HG02678 (cell line): ENCODE measurements around the gene BANK1.

Experiments
- ATAC-seq: cut with Tn5 transposase; IDR thresholded peaks from one replicate; pipeline ENCODE4 v1.9.1; 2021; ENCODE audit warnings: mild to moderate bottlenecking, moderate library complexity; ENCODE audit not compliant: unreplicated experiment

BANK1 gene

DNA sequence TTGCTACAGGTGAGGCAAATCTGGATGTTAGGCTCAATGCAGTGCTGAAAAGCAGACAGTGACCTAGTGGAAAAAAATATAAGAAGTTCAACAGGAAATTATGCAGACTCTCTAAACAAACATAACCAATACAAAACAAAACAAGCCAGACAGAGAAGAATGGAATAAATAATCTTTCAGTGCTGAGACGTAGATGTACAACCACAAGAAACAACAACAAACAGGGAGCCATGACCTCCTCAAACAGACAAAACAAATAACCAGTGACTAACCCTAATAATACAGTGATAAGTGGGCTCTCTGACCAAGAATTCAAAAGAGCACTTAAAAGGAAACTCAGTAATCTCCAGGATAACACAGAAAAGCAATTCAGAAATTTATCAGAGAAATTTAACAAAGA, 315.5 kb downstream of the BANK1 start:
- ATAC-seq = no peak

DNA sequence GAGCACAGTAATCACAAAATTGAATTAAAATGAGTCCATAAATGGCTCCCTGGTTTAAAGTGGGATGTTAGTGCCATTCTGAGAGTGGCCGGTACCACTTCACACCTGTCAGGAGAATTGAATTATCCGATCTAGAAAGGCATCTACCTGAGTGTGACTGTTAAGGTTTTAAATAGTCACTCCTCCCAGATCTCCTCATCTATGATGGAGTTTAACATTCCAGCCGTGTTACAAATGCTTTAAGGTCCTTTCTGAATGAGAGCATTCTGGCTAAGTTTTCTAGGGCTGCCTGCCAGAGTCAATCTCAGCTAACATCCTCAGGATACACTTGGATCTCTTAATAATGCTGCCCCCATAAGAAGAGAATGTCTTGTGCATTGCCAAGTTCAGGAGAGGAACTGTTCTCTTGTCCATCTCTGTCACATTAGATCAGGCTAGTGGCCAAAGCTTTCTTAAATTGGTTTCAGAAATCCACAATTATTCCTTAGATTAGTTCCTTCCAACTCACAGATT, 323.6 kb downstream of the BANK1 start:
- no peak for ATAC-seq

DNA sequence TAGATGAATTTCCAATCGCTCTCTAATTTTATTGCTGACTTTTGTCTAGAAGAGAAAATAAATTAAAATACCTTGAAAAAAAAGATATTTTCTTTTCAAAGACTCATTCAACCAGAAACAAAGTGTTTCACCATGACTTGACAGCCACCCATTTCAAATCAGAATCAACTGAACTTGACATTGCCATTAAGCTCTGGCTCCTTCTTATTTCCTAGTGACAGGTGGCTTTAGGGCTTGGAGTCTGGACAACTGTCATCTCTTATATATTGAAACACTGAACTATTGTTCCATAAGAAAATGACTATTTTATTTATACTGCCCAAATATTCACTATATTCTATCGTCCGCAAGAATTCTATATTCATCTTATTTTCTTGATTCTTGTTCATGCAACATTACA, 325.6 kb downstream of the BANK1 start:
- ATAC-seq = no peak

DNA sequence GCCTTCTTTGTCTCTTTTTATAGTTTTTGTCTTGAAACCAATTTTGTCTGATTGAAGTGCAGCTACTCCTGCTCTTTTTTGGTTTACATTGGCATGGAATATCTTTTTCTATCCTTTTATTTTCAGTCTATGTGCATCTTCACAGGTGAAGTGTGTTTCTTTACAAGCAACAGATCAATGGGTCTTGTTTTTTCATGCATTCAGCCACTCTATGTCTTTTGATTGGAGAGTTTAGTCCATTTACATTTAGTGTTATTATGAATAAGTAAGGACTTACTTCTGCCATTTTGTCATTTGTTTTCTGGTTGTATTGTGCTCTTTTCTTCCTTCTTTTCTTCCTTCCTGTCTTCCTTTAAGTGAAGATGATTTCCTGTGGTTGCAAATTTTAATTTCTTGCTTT, 330.3 kb downstream of the BANK1 start:
- no peak for ATAC-seq
